ENCODE measurements around the gene KCTD1.

The KCTD1 gene

GRCh38 chr18:26535630-26536029 lies 12.7 kb downstream of the KCTD1 start:
- H3K4me3 ChIP-seq (ENCODE audit: extremely low read depth, insufficient read depth, low read length, poor library complexity, severe bottlenecking): no peak overlapping the region
- H3K36me3 ChIP-seq (ENCODE audit: control insufficient read depth, insufficient read depth, low read length): no peaks in the 10 kb centered on the region
- no peak overlapping the region for H3K27ac ChIP-seq (ENCODE audit: low read depth, low read length, severe bottlenecking)
- no peaks in the 10 kb centered on the region for H3K9me3 ChIP-seq (ENCODE audit: control insufficient read depth, low read length)
- peaks cover 8% of the 10 kb centered on the region for H3K4me1 ChIP-seq (ENCODE audit: control insufficient read depth, insufficient read depth, low read length, poor library complexity, severe bottlenecking)

- 85 to 88% methylated on average over 5 to 6 of the region's 9 CpGs for WGBS, 2 experiments (ENCODE audit: insufficient coverage in 2 of 2)
- Histone ChIP-seq H3K9me3 (ENCODE audit: control insufficient read depth, low read length) (no peaks in the 10 kb centered on the region), H3K27ac (ENCODE audit: low read depth, low read length, severe bottlenecking) (no peak overlapping the region), H3K4me3 (ENCODE audit: extremely low read depth, insufficient read depth, low read length, poor library complexity, severe bottlenecking) (no peak overlapping the region), H3K4me1 (ENCODE audit: control insufficient read depth, insufficient read depth, low read length, poor library complexity, severe bottlenecking) (peaks cover 3% of the 10 kb centered on the region), H3K36me3 (ENCODE audit: control insufficient read depth, insufficient read depth, low read length) (no peaks in the 10 kb centered on the region)
Observed at GRCh38 chr18:26532367-26533340, 15.7 kb downstream of the KCTD1 start.

GRCh38 chr18:26531605-26532298 lies 16.6 kb downstream of the KCTD1 start:
- no peaks in the 10 kb centered on the region for H3K9me3 ChIP-seq (ENCODE audit: control insufficient read depth, low read length)
- no peaks in the 10 kb centered on the region for H3K36me3 ChIP-seq (ENCODE audit: control insufficient read depth, insufficient read depth, low read length)
- H3K4me1 ChIP-seq (ENCODE audit: control insufficient read depth, insufficient read depth, low read length, poor library complexity, severe bottlenecking): peaks cover 8% of the 10 kb centered on the region
- H3K27ac ChIP-seq (ENCODE audit: low read depth, low read length, severe bottlenecking): no peak overlapping the region
- 85% methylated on average over 2 of the region's 4 CpGs; no CpG with 5 or more reads in 1 of the 2 experiments for WGBS, 2 experiments (ENCODE audit: insufficient coverage in 2 of 2)
- H3K4me3 ChIP-seq (ENCODE audit: extremely low read depth, insufficient read depth, low read length, poor library complexity, severe bottlenecking): no peak overlapping the region

- H3K27ac ChIP-seq (ENCODE audit: low read depth, low read length, severe bottlenecking): no peak overlapping the region
- H3K4me3 ChIP-seq (ENCODE audit: extremely low read depth, insufficient read depth, low read length, poor library complexity, severe bottlenecking): no peak overlapping the region
- H3K4me1 ChIP-seq (ENCODE audit: control insufficient read depth, insufficient read depth, low read length, poor library complexity, severe bottlenecking): peaks cover 14% of the 10 kb centered on the region
- 33 to 71% methylated on average over 1 of the region's 2 CpGs for WGBS, 2 experiments (ENCODE audit: insufficient coverage in 2 of 2)
- H3K36me3 ChIP-seq (ENCODE audit: control insufficient read depth, insufficient read depth, low read length): no peaks in the 10 kb centered on the region
- no peaks in the 10 kb centered on the region for H3K9me3 ChIP-seq (ENCODE audit: control insufficient read depth, low read length)
Observed at GRCh38 chr18:26526966-26527234, 21.5 kb downstream of the KCTD1 start.

GRCh38 chr18:26526128-26526965 lies 22.0 kb downstream of the KCTD1 start:
- Histone ChIP-seq H3K9me3 (ENCODE audit: control insufficient read depth, low read length) (no peaks in the 10 kb centered on the region), H3K4me1 (ENCODE audit: control insufficient read depth, insufficient read depth, low read length, poor library complexity, severe bottlenecking) (peaks cover 14% of the 10 kb centered on the region), H3K36me3 (ENCODE audit: control insufficient read depth, insufficient read depth, low read length) (no peaks in the 10 kb centered on the region), H3K27ac (ENCODE audit: low read depth, low read length, severe bottlenecking) (no peak overlapping the region), H3K4me3 (ENCODE audit: extremely low read depth, insufficient read depth, low read length, poor library complexity, severe bottlenecking) (no peak overlapping the region)
- 38 to 42% methylated on average over 4 to 7 of the region's 12 CpGs for WGBS, 2 experiments (ENCODE audit: insufficient coverage in 2 of 2)

GRCh38 chr18:26524504-26525351 lies 23.6 kb downstream of the KCTD1 start:
- peaks cover 14% of the 10 kb centered on the region for H3K4me1 ChIP-seq (ENCODE audit: control insufficient read depth, insufficient read depth, low read length, poor library complexity, severe bottlenecking)
- no peaks in the 10 kb centered on the region for H3K36me3 ChIP-seq (ENCODE audit: control insufficient read depth, insufficient read depth, low read length)
- H3K4me3 ChIP-seq (ENCODE audit: extremely low read depth, insufficient read depth, low read length, poor library complexity, severe bottlenecking): no peak overlapping the region
- WGBS, 2 experiments (ENCODE audit: insufficient coverage in 2 of 2): 80 to 100% methylated on average over 2 to 3 of the region's 4 CpGs
- no peak overlapping the region for H3K27ac ChIP-seq (ENCODE audit: low read depth, low read length, severe bottlenecking)
- no peaks in the 10 kb centered on the region for H3K9me3 ChIP-seq (ENCODE audit: control insufficient read depth, low read length)

- Histone ChIP-seq H3K4me1 (ENCODE audit: control insufficient read depth, insufficient read depth, low read length, poor library complexity, severe bottlenecking) (peaks cover 14% of the 10 kb centered on the region), H3K36me3 (ENCODE audit: control insufficient read depth, insufficient read depth, low read length) (no peaks in the 10 kb centered on the region), H3K4me3 (ENCODE audit: extremely low read depth, insufficient read depth, low read length, poor library complexity, severe bottlenecking) (no peak overlapping the region), H3K27ac (ENCODE audit: low read depth, low read length, severe bottlenecking) (no peak overlapping the region), H3K9me3 (ENCODE audit: control insufficient read depth, low read length) (no peaks in the 10 kb centered on the region)
- WGBS, 2 experiments (ENCODE audit: insufficient coverage in 2 of 2): 87 to 90% methylated on average over 2 of the region's 2 CpGs
Observed at GRCh38 chr18:26524002-26524401, 24.4 kb downstream of the KCTD1 start.

GRCh38 chr18:26521617-26522016 lies 26.7 kb downstream of the KCTD1 start:
- 82% methylated on average over 2 of the region's 4 CpGs; no CpG with 5 or more reads in 1 of the 2 experiments for WGBS, 2 experiments (ENCODE audit: insufficient coverage in 2 of 2)
- Histone ChIP-seq H3K4me1 (ENCODE audit: control insufficient read depth, insufficient read depth, low read length, poor library complexity, severe bottlenecking) (peaks cover 7% of the 10 kb centered on the region), H3K9me3 (ENCODE audit: control insufficient read depth, low read length) (no peaks in the 10 kb centered on the region), H3K27ac (ENCODE audit: low read depth, low read length, severe bottlenecking) (no peak overlapping the region), H3K4me3 (ENCODE audit: extremely low read depth, insufficient read depth, low read length, poor library complexity, severe bottlenecking) (no peak overlapping the region), H3K36me3 (ENCODE audit: control insufficient read depth, insufficient read depth, low read length) (no peaks in the 10 kb centered on the region)

- Histone ChIP-seq H3K27ac (ENCODE audit: low read depth, low read length, severe bottlenecking) (no peak overlapping the region), H3K36me3 (ENCODE audit: control insufficient read depth, insufficient read depth, low read length) (no peaks in the 10 kb centered on the region), H3K4me1 (ENCODE audit: control insufficient read depth, insufficient read depth, low read length, poor library complexity, severe bottlenecking) (peaks cover 2% of the 10 kb centered on the region), H3K4me3 (ENCODE audit: extremely low read depth, insufficient read depth, low read length, poor library complexity, severe bottlenecking) (no peak overlapping the region), H3K9me3 (ENCODE audit: control insufficient read depth, low read length) (no peaks in the 10 kb centered on the region)
- WGBS, 2 experiments (ENCODE audit: insufficient coverage in 2 of 2): 95 to 100% methylated on average over 2 to 3 of the region's 3 CpGs
Observed at GRCh38 chr18:26520974-26521373, 27.4 kb downstream of the KCTD1 start.

GRCh38 chr18:26519114-26519513 lies 29.2 kb downstream of the KCTD1 start:
- Histone ChIP-seq H3K4me1 (ENCODE audit: control insufficient read depth, insufficient read depth, low read length, poor library complexity, severe bottlenecking) (peaks cover 8% of the 10 kb centered on the region), H3K9me3 (ENCODE audit: control insufficient read depth, low read length) (no peaks in the 10 kb centered on the region), H3K27ac (ENCODE audit: low read depth, low read length, severe bottlenecking) (no peak overlapping the region), H3K36me3 (ENCODE audit: control insufficient read depth, insufficient read depth, low read length) (no peaks in the 10 kb centered on the region), H3K4me3 (ENCODE audit: extremely low read depth, insufficient read depth, low read length, poor library complexity, severe bottlenecking) (no peak overlapping the region)
- WGBS, 2 experiments (ENCODE audit: insufficient coverage in 2 of 2): no CpG with 5 or more reads among the region's 4 CpGs

Data from mesodermal cell (in vitro differentiated cells).